PC-3 (cell line): ENCODE measurements around the gene CDH13. TPM values are rescaled to one million over a fixed set of nuclear protein-coding genes. Genes with fewer than 3 reads are reported as not detected.

Source experiments
- ATAC-seq: fragments of 200-7000 bp; cut with Tn5 transposase; 2 replicates; pipeline ENCODE4 v1.9.1; 2020; ENCODE audit warnings: mild to moderate bottlenecking, moderate library complexity
- BruUV-seq: library from RNA; stranded (reverse); fragments of 400-500 nt; replicated peaks from 2 replicates; lab custom pipeline; 2021; lab: Mats Ljungman, UMichigan
- CTCF ChIA-PET: fragments of 300-600 bp; sonication (Branson Sonifier 250); formaldehyde crosslinking; loops from one replicate; lab custom pipeline; 2022; ENCODE audit warnings: antibody characterized with exemption; lab: Charles Lee
- POLR2A ChIA-PET: fragments of 300-600 bp; sonication (Branson Sonifier 250); formaldehyde crosslinking; loops from one replicate; lab custom pipeline; 2022; ENCODE audit warnings: antibody characterized with exemption; ENCODE audit not compliant: unreplicated experiment; lab: Charles Lee
- DNase-seq: peaks from one replicate; pipeline ENCODE4 v3.0.0-alpha.2; 2015
- H2AFZ ChIP-seq: fragments of 300-600 bp; sonication (generic); 2 replicates; pipeline ENCODE4 v1.6.0; 2016; ENCODE audit warnings: antibody characterized with exemption, low read length
- H3F3A ChIP-seq: fragments of 300-600 bp; sonication (generic); one replicate; pipeline ENCODE4 v1.6.0; 2017; ENCODE audit warnings: antibody characterized with exemption, low read length, control low read depth, mild to moderate bottlenecking; ENCODE audit not compliant: unreplicated experiment
- H3K27ac ChIP-seq: fragments of 300-600 bp; sonication (generic); 2 replicates; pipeline ENCODE4 v1.5.1; 2016; ENCODE audit warnings: mild to moderate bottlenecking, low read length
- H3K27me3 ChIP-seq: fragments of 300-600 bp; sonication (generic); 2 replicates; pipeline ENCODE4 v1.6.1; 2016; ENCODE audit warnings: low read length, mixed read lengths
- H3K36me3 ChIP-seq: fragments of 300-600 bp; sonication (generic); 2 replicates; pipeline ENCODE4 v1.6.1; 2016; ENCODE audit warnings: low read depth, mixed run types, low read length, mixed read lengths
- H3K4me1 ChIP-seq: fragments of 300-600 bp; sonication (generic); 2 replicates; pipeline ENCODE4 v1.5.1; 2016; ENCODE audit warnings: low read length; ENCODE audit not compliant: insufficient read depth
- H3K4me2 ChIP-seq: fragments of 300-600 bp; sonication (generic); 2 replicates; pipeline ENCODE4 v1.6.0; 2016; ENCODE audit warnings: low read length
- H3K4me3 ChIP-seq: fragments of 300-600 bp; sonication (generic); 2 replicates; pipeline ENCODE4 v1.5.1; 2016; ENCODE audit warnings: mild to moderate bottlenecking, low read length, mixed read lengths
- H3K79me2 ChIP-seq: fragments of 300-600 bp; sonication (generic); 2 replicates; pipeline ENCODE4 v1.6.1; 2017; ENCODE audit warnings: low read length, mixed read lengths
- H3K9ac ChIP-seq: fragments of 300-600 bp; sonication (generic); 2 replicates; pipeline ENCODE4 v1.6.0; 2016; ENCODE audit warnings: mild to moderate bottlenecking, low read length
- H3K9me2 ChIP-seq: fragments of 300-600 bp; sonication (generic); replicated peaks from 2 replicates; pipeline ENCODE4 v1.6.1; 2016; ENCODE audit warnings: mixed run types, low read length, mixed read lengths
- H3K9me3 ChIP-seq: fragments of 300-600 bp; sonication (generic); 2 replicates; pipeline ENCODE4 v1.6.1; 2016; ENCODE audit warnings: low read length, mixed read lengths
- H4K20me1 ChIP-seq: fragments of 300-600 bp; sonication (generic); 2 replicates; pipeline ENCODE4 v1.6.1; 2016; ENCODE audit warnings: low read length, mixed read lengths
- CTCF ChIP-seq: fragments of 300-600 bp; sonication (generic); conservative IDR thresholded peaks from 2 replicates; pipeline ENCODE4 v1.5.1; 2017; ENCODE audit warnings: antibody characterized with exemption, low read depth, mild to moderate bottlenecking, low read length
- EZH2 ChIP-seq: fragments of 300-600 bp; sonication (generic); IDR thresholded peaks from one replicate; pipeline ENCODE4 v1.6.1; 2017; ENCODE audit warnings: antibody characterized with exemption, mild to moderate bottlenecking, low read length; ENCODE audit not compliant: unreplicated experiment
- EZH2phosphoT487 ChIP-seq: fragments of 300-600 bp; sonication (generic); IDR thresholded peaks from 2 replicates; pipeline ENCODE4 v1.6.1; 2018; ENCODE audit warnings: mild to moderate bottlenecking, antibody characterized with exemption, low read length, borderline replicate concordance
- intact Hi-C: fragments of 100-400 bp; cut with micrococcal nuclease; formaldehyde crosslinking; loops from 2 replicates; pipeline ENCODE4 v1.9.0; 2023
- total RNA-seq: library from RNA; depleted of rRNA; stranded (reverse); fragments of >200 nt; gene quantifications from 2 replicates; pipeline ENCODE4 v1.2.3, GENCODE V29; 2014

The CDH13 gene
- total RNA-seq, 1 experiment from 2014 or later: 0.36 TPM

GRCh38 chr16:83588070-83588469 is 961.3 kb downstream of the CDH13 start:
- H4K20me1 ChIP-seq: no peaks in the 10 kb centered on the region
- ChIA-PET POLR2A (no interaction called here), CTCF (no interaction called here)
- no peak overlapping the region for H3K9ac ChIP-seq
- H3K4me2 ChIP-seq: no peak overlapping the region
- TF ChIP-seq CTCF (no peak), EZH2phosphoT487 (no peak), EZH2 (no peak)
- no peaks in the 10 kb centered on the region for H3K36me3 ChIP-seq
- H3K27ac ChIP-seq: no peak overlapping the region
- H3F3A ChIP-seq: no peaks in the 10 kb centered on the region
- 0 out of 2 replicates have a peak, but pooled peaks cover 4% of the 10 kb centered on the region for H3K27me3 ChIP-seq
- no peaks in the 10 kb centered on the region for H3K79me2 ChIP-seq
- no peaks in the 10 kb centered on the region for H3K9me3 ChIP-seq
- H2AFZ ChIP-seq: no peak overlapping the region
- no peaks in the 10 kb centered on the region for H3K9me2 ChIP-seq
- intact Hi-C loops: no loop called here
- DNase-seq (no peak), ATAC-seq (no peak)
- BruUV-seq: no TSS peak
- H3K4me3 ChIP-seq: no peak overlapping the region
- H3K4me1 ChIP-seq: no peaks in the 10 kb centered on the region

- CTCF ChIA-PET: no interaction called here
- no peak overlapping the region for H3K27ac ChIP-seq
- no peaks in the 10 kb centered on the region for H3F3A ChIP-seq
- H4K20me1 ChIP-seq: no peaks in the 10 kb centered on the region
- 0 out of 2 replicates have a peak, but pooled peaks cover 4% of the 10 kb centered on the region for H3K27me3 ChIP-seq
- BruUV-seq: no TSS peak
- no peak for ATAC-seq
- H2AFZ ChIP-seq: no peak overlapping the region
- H3K4me2 ChIP-seq: no peak overlapping the region
- no peak overlapping the region for H3K9ac ChIP-seq
- DNase-seq: no peak
- no peaks in the 10 kb centered on the region for H3K36me3 ChIP-seq
- intact Hi-C loops: no loop called here
- no peaks in the 10 kb centered on the region for H3K79me2 ChIP-seq
- TF ChIP-seq CTCF (no peak), EZH2 (no peak), EZH2phosphoT487 (no peak)
- H3K4me3 ChIP-seq: no peak overlapping the region
- no peaks in the 10 kb centered on the region for H3K9me3 ChIP-seq
- POLR2A ChIA-PET: no interaction called here
- no peaks in the 10 kb centered on the region for H3K4me1 ChIP-seq
- H3K9me2 ChIP-seq: no peaks in the 10 kb centered on the region
Observed at GRCh38 chr16:83589576-83589975, 962.8 kb downstream of the CDH13 start.

GRCh38 chr16:83592778-83593177 is 966.0 kb downstream of the CDH13 start:
- BruUV-seq: no TSS peak
- intact Hi-C loops: no loop called here
- Histone ChIP-seq H3K9me2 (no peaks in the 10 kb centered on the region), H3K79me2 (no peaks in the 10 kb centered on the region), H3K4me2 (no peak overlapping the region), H4K20me1 (no peaks in the 10 kb centered on the region), H3K36me3 (no peaks in the 10 kb centered on the region), H3K4me1 (no peaks in the 10 kb centered on the region), H2AFZ (no peak overlapping the region), H3K4me3 (no peak overlapping the region), H3K9ac (no peak overlapping the region), H3K9me3 (no peaks in the 10 kb centered on the region), H3K27me3 (0 out of 2 replicates have a peak, but pooled peaks cover 4% of the 10 kb centered on the region), H3F3A (no peaks in the 10 kb centered on the region), H3K27ac (no peak overlapping the region)
- DNase-seq (no peak), ATAC-seq (no peak)
- TF ChIP-seq EZH2phosphoT487: no peak
- ChIA-PET POLR2A (no interaction called here), CTCF (no interaction called here)
